ENCODE data around the gene BCKDHB.
"Not testable (repeated sequence)": the region's sequence is repeated elsewhere in the genome, so short reads cannot be mapped to it uniquely, and the experiment has no call there.

The BCKDHB gene

DNA sequence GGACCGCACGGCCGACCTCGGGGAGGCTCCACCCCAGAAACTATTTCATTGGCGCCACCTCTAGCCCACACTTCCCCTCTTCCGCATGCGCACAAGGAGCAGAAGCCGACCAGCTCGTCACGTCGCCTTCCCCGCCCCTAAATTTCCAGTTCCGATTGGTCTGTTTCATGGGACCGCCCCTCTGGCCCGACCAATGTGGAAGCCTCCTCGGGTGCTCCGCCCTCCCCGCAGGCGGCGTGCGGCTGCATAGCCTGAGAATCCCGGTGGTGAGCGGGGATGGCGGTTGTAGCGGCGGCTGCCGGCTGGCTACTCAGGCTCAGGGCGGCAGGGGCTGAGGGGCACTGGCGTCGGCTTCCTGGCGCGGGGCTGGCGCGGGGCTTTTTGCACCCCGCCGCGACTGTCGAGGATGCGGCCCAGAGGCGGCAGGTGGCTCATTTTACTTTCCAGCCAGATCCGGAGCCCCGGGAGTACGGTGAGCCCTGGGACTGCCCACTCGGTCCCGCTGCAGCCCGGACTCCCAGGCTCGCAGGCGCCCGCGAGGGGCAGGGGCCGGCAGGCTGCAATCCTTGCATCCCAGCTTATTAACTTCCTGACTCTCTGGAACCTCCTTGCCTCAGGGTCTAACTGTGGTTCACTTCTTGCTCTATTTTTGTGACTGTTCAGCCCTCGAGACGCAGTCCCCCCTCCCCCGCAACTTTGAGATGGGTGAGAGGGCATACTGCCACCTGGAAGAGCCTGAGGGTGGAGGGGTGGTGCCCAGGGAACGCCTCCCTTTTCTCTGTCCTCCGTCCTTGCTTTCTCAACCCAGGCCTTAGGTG, at the start of gene BCKDHB:
Gene BCKDHB (plus strand): TSS at position 254 of the 818 bp plus-strand sequence. CDS start 23 bp downstream, at position 277.
- DNase-seq (ENCODE audit: low read depth) = peak; percentile 99

- no peak for DNase-seq (ENCODE audit: low read depth)
Measured at GRCh38 chr6:80060774-80061173, 45.7 kb upstream of the BCKDHB start.

DNA sequence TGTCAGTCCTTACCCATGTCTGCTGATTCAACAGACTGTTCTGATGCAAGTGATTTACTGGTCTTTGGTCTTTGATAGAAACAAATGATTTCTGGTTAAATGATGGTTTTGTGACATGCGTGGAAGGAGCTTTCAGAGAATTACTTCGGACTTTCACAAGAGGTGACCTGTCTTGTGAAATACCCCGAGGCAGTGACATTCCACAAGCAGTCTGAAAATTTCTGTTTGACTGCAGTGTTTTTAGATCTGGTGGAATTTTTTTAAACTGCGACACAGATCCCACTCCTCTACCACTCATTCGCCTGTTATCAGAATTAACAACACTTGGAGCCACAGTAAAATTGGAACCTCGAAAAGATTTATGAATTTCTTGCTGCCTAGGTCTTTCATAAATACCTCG, 38.3 kb upstream of the BCKDHB start:
- DNase-seq (ENCODE audit: low read depth) = not testable (repeated sequence)

GRCh38 chr6:80070431-80070830, 36.0 kb upstream of the BCKDHB start:
- DNase-seq (ENCODE audit: low read depth) = not testable (repeated sequence)

DNA sequence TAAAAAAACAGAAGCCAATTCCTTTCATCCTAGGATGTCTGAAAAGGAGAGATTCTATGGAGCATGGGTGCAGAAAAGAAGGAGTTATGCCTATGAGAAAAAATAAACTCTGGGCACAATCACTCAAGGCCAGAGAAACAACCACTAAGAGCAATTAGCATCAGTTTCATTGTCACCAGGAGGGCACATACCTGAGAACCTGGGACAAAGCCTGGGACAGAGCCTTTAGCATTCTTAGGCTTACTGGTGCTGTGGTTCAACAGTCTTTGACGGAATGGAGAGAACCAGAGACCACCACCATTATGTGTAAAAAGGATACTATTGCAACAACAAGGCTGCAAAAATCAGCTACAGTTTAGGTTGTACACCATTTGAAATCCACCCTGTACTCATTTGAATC, 29.4 kb upstream of the BCKDHB start:
- no peak for DNase-seq (ENCODE audit: low read depth)

GRCh38 chr6:80088637-80089036, 17.8 kb upstream of the BCKDHB start:
- DNase-seq (ENCODE audit: low read depth) = no peak

GRCh38 chr6:80091506-80091905, 15.0 kb upstream of the BCKDHB start:
- no peak for DNase-seq (ENCODE audit: low read depth)

DNA sequence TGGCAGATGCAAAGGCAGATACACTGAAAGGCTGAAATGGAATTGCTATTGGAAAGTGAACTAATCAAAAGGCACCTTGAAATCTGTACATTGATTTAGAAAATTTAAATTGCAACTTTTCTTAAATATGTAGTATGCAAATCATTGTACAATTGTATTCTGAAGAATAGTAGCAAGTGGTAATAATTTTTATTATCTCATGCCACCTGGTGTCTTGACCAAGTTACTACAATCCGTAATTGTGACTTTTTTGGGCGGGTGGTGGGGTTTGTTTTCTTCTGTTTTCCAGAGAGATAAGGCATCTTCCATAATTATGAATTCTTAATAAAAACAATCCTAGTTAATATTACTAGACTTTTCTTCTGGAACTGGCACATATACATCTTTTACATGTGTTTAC, 12.5 kb upstream of the BCKDHB start:
- DNase-seq (ENCODE audit: low read depth) = no peak

- DNase-seq (ENCODE audit: low read depth) = no peak
Measured at GRCh38 chr6:80095600-80095999, 10.9 kb upstream of the BCKDHB start.

- no peak for DNase-seq (ENCODE audit: low read depth)
Measured at GRCh38 chr6:80098392-80098791, 8.1 kb upstream of the BCKDHB start.

- no peak for DNase-seq (ENCODE audit: low read depth)
Measured at GRCh38 chr6:80104520-80104919, 2.0 kb upstream of the BCKDHB start.

- DNase-seq (ENCODE audit: low read depth) = no peak
Measured at GRCh38 chr6:80105972-80106417, 476 bp upstream of the BCKDHB start.

DNA sequence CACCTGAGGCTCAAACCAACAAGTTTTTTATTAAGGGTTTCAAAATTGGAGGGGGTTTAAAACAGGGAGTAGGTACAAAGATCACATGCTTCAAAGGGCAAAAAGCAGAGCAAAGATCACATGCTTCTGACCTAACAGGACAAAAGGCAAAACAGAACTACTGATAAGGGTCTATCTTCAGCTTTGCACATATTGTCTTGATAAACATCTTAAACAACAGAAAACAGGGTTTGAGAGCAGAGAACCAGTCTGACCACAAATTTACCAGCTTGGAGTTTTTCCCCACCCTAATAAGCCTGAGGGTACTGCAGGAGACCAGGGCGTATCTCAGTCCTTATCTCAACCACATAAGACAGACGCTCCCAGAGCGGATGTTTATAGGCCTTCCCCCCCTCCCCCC, 16.1 kb downstream of the BCKDHB start:
- not testable (repeated sequence) for DNase-seq (ENCODE audit: low read depth)

GRCh38 chr6:80126657-80127345, 20.3 kb downstream of the BCKDHB start:
- no peak for DNase-seq (ENCODE audit: low read depth)

DNA sequence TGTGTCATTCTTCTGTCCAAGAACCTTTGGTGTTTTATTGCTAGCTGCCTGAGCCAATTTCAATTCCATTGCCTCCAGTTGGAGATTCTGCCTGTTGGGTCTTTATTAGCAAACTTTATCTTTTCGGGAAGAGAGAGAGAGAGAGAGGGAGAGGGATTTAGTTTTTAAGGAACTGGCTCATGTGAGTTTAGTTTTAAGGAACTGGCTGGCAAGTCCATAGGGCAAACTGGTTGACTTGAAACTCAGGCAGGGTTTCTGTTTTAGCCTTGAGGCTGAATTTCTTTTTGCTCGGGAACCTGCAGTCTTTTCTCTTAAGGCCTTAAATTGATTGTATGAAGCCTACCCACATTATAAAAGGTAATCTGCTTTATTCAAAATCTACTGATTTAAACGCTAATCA, 23.0 kb downstream of the BCKDHB start:
- no peak for DNase-seq (ENCODE audit: low read depth)

DNA sequence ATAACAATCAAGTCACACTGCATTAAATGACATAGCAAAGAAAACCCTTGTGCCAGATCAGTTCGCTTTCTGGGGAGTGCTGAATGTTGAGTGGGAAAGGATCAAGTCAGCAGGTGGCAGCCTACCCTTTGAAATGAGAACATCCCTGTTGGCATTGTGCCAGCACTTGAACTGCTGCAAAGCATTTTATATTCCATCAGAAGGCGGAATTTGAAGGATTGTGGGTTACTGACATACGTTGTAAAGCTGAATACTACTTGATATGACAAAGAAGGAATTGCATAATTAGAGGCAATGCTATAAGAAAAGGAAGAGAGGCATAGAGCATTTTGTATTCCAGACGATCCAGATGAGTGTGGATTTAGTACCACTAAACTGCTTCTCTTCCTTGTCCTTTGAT, 26.5 kb downstream of the BCKDHB start:
- peak; percentile 35 for DNase-seq (ENCODE audit: low read depth)

- DNase-seq (ENCODE audit: low read depth) = no peak
Measured at GRCh38 chr6:80134065-80134464, 27.6 kb downstream of the BCKDHB start.

- no peak for DNase-seq (ENCODE audit: low read depth)
Measured at GRCh38 chr6:80142586-80142985, 36.1 kb downstream of the BCKDHB start.

DNA sequence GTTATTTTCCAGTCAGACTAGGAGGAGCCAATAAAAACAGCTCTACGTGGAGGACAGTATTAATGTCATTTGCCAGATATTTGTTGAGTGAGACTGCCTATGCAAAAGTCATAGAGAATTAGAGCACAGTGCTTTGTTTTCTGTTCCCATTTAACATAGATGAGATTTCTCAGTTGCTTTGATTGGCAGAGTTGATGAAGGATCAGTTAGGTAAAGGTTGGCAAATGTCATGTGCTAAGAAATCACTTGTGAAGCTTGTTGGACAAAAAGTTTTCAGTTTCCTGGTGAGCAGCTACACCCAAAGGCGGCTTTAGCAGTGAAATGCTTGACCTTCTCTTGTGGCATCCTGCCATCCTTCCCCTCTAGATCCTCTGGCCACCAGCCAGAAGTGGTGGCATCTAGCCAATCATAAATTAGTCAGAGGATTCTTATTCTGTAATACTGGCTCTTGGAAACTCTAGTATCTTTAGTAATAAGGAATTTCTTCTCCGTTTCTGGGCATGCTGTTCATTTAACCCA, 37.0 kb downstream of the BCKDHB start:
- DNase-seq (ENCODE audit: low read depth) = peak; percentile 86

DNA sequence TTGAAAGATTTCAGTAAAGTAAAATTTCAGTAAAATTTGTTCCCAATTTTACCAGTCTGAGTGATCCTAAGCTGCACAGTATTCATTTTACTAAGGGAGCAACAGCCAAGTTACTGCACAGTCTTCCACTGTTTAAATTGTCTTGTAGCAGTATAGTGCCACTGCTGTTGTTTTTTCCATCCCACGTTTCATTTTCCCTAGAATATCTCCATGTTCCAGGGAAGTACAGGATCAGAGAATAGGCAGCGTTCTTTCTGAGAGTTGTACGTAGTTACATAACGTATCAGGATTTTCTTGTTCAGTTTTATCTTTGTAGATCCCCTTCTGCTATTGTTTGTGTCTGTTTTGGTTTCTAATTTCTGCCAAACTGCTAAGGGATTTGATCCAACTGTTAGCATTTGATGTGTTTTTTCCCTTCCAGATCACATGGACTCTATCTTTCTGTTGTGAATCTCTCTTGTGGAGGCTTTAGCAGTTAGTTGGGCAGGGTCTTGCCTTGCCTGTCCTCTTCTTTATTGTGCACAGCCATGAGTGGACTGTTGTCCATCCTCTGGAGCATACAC, 38.4 kb downstream of the BCKDHB start:
- no peak for DNase-seq (ENCODE audit: low read depth)

DNA sequence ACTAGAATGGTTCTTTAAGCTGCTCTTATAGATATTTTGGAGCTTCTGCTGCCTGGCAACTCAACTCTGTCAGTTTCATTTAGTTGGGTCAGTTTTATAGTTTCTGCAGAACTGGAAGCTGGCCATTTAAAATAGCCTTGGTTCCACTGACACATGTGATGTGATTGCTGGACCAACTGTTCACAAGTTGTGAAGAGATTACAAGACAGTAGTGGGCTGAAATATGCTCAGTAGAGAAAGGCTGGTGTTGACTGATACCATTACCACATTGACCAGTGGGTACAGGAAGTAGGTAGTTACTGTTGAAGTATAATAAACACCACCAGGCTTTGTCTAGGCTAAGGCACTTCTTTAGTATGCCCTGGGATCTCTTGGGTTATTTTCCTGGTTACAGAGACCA, 39.0 kb downstream of the BCKDHB start:
- peak; percentile 41 for DNase-seq (ENCODE audit: low read depth)

- no peak for DNase-seq (ENCODE audit: low read depth)
Measured at GRCh38 chr6:80145921-80146320, 39.5 kb downstream of the BCKDHB start.

GRCh38 chr6:80148220-80148619, 41.7 kb downstream of the BCKDHB start:
- no peak for DNase-seq (ENCODE audit: low read depth)
